Stimulated activated CD4-positive, alpha-beta T cell treated with anti-CD3 and anti-CD28 coated beads, Interleukin-1b, Interleukin-23, amount 100 ng/mL, for 24 hours (primary cell): ENCODE data around the gene CFI.

Experiments
- DNase-seq, 4 experiments: peaks; one replicate each; pipeline ENCODE4 v3.0.0-alpha.2; 2020; ENCODE audit warnings: low read depth in 4 of 4, low spot score in 1 of 4

Gene CFI

DNA sequence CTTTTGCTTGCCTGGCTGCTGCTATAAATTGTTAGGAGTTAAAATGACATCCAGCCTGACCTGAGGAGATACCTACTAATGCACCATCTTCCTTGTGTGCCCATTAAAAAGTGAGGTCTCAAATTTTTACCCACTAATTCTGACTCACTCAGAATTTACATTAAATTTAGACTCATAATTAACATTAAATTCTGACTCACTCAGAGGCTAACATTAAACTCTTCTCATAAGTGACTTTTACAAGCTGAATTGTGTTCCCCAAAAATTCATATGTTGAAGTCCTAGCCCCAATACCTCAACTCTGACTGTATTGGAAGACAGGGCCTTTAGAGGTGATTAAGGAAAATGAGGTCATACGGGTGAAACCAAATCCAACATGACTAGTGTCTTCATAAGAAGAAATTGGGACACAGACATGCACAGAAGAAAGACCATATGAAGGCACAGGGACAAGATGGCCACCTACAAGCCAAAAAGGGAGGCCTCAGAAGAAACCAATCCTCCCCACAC lies 110.3 kb downstream of the CFI start:
- DNase-seq: no peak
